Measurements from ENCODE around the gene ELMO1.

The ELMO1 gene

GRCh38 chr7:37352974-37353948, 95.4 kb downstream of the ELMO1 start:
- ChIA-PET POLR2A (no interaction called here), CTCF (no interaction called here)
- TF ChIP-seq CTCF (IDR thresholded peaks at IDR 0.05; ENCODE audit: insufficient read depth, low read length, missing control alignments) = no peak
- no peak overlapping the region for H3K4me3 ChIP-seq (ENCODE audit: low read depth, low read length)
- no peak for DNase-seq (ENCODE audit: low read depth, low spot score)

GRCh38 chr7:37352251-37352880, 96.3 kb downstream of the ELMO1 start:
- TF ChIP-seq CTCF (IDR thresholded peaks at IDR 0.05; ENCODE audit: insufficient read depth, low read length, missing control alignments) = no peak
- DNase-seq (ENCODE audit: low read depth, low spot score) = no peak
- H3K4me3 ChIP-seq (ENCODE audit: low read depth, low read length) = no peak overlapping the region
- ChIA-PET CTCF (no interaction called here), POLR2A (no interaction called here)

- no peak for DNase-seq (ENCODE audit: low read depth, low spot score)
- POLR2A ChIA-PET = no interaction called here
- no peak overlapping the region for H3K4me3 ChIP-seq (ENCODE audit: low read depth, low read length)
- TF ChIP-seq CTCF (IDR thresholded peaks at IDR 0.05; ENCODE audit: insufficient read depth, low read length, missing control alignments) = no peak
- CTCF ChIA-PET = no interaction called here
Observed at GRCh38 chr7:37351716-37352115, 96.9 kb downstream of the ELMO1 start.

- POLR2A ChIA-PET = no interaction called here
- no peak overlapping the region for H3K4me3 ChIP-seq (ENCODE audit: low read depth, low read length)
- TF ChIP-seq CTCF (IDR thresholded peaks at IDR 0.05; ENCODE audit: insufficient read depth, low read length, missing control alignments) = no peak
- CTCF ChIA-PET = no interaction called here
- no peak for DNase-seq (ENCODE audit: low read depth, low spot score)
Observed at GRCh38 chr7:37349979-37350590, 98.6 kb downstream of the ELMO1 start.

- TF ChIP-seq CTCF (IDR thresholded peaks at IDR 0.05; ENCODE audit: insufficient read depth, low read length, missing control alignments) = no peak
- ChIA-PET CTCF (no interaction called here), POLR2A (no interaction called here)
- DNase-seq (ENCODE audit: low read depth, low spot score) = no peak
- H3K4me3 ChIP-seq (ENCODE audit: low read depth, low read length) = no peak overlapping the region
Observed at GRCh38 chr7:37348982-37349381, 99.7 kb downstream of the ELMO1 start.

- DNase-seq (ENCODE audit: low read depth, low spot score) = no peak
- TF ChIP-seq CTCF (IDR thresholded peaks at IDR 0.05; ENCODE audit: insufficient read depth, low read length, missing control alignments) = no peak
- CTCF ChIA-PET = no interaction called here
- POLR2A ChIA-PET = no interaction called here
- no peak overlapping the region for H3K4me3 ChIP-seq (ENCODE audit: low read depth, low read length)
Observed at GRCh38 chr7:37346761-37347160, 101.9 kb downstream of the ELMO1 start.
